ENCODE data around the gene SEC16A. TPM values are rescaled to one million over a fixed set of nuclear protein-coding genes. Genes with fewer than 3 reads are reported as not detected.

SEC16A gene
- total RNA-seq, 2 donors from 2014 or later: 59.0 to 72.8 TPM

DNA sequence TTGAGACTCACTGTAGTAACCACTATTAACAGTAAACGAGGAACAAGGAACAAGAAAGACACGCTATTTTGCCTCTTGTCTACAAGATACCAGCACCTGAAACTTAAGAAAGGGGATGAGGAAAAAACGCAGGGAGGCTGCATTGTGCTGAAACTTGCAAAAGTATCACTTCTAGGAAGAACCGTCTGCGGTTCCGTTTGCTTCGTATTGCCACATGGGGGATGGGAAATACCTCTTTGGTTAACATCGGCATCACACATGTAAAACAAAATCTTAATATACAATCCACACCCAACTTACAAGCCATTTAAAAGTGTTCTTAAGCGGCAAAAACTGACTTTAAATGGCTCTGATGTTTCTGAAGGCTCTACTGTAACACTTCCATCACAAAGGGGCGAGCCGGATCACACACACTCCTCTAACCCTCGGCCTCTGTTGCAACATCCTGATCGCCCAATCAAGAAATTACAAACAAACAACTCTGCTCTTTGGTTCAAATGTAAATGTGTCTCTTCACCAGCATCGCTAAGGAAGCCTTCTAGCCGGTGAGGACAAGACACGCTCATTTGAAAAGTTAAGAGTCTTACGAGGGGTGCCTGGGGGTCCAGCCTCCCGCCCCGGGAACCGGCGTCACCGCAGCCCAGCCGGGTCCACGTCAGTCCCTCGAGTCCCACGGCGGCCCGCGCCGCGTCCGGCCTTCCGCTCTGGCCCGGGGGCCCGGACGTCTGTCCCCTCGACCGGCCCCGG lies 621 bp downstream of the SEC16A start:
- no peak for DNase-seq (ENCODE audit: low spot score)
- no peak for ATAC-seq (ENCODE audit: insufficient number of reproducible peaks, low FRiP score, low read depth)
- TF ChIP-seq, protein P1, sequence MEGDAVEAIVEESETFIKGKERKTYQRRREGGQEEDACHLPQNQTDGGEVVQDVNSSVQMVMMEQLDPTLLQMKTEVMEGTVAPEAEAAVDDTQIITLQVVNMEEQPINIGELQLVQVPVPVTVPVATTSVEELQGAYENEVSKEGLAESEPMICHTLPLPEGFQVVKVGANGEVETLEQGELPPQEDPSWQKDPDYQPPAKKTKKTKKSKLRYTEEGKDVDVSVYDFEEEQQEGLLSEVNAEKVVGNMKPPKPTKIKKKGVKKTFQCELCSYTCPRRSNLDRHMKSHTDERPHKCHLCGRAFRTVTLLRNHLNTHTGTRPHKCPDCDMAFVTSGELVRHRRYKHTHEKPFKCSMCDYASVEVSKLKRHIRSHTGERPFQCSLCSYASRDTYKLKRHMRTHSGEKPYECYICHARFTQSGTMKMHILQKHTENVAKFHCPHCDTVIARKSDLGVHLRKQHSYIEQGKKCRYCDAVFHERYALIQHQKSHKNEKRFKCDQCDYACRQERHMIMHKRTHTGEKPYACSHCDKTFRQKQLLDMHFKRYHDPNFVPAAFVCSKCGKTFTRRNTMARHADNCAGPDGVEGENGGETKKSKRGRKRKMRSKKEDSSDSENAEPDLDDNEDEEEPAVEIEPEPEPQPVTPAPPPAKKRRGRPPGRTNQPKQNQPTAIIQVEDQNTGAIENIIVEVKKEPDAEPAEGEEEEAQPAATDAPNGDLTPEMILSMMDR (IDR thresholded peaks at IDR 0.05): no peak
- H3K9me3 ChIP-seq: no peaks in the 10 kb centered on the region
- peaks cover 3% of the 10 kb centered on the region for H3K36me3 ChIP-seq
- H3K27ac ChIP-seq: peak overlapping the region; percentile 98 to 100
- peaks cover 12 to 23% of the 10 kb centered on the region in 2 donors for H3K4me1 ChIP-seq (ENCODE audit: control insufficient read depth in 1 of 2, low read depth in 2 of 2)
- peak overlapping the region; percentile 100 for H3K4me3 ChIP-seq
- H3K27me3 ChIP-seq (replicated peaks; ENCODE audit: insufficient read depth): no peaks in the 10 kb centered on the region

- no peak for DNase-seq (ENCODE audit: low spot score)
- peaks cover 9% of the 10 kb centered on the region for H3K36me3 ChIP-seq
- no peak for ATAC-seq (ENCODE audit: insufficient number of reproducible peaks, low FRiP score, low read depth)
- peaks cover 12 to 23% of the 10 kb centered on the region in 2 donors for H3K4me1 ChIP-seq (ENCODE audit: control insufficient read depth in 1 of 2, low read depth in 2 of 2)
- TF ChIP-seq, protein P1 (IDR thresholded peaks at IDR 0.05): no peak
- H3K4me3 ChIP-seq: peak overlapping the region; percentile 100
- H3K27ac ChIP-seq: no peak overlapping the region
- H3K27me3 ChIP-seq (replicated peaks; ENCODE audit: insufficient read depth): no peaks in the 10 kb centered on the region
- no peaks in the 10 kb centered on the region for H3K9me3 ChIP-seq
These were observed 1.3 kb downstream of the SEC16A start for GRCh38 chr9:136481558-136481957.

DNA sequence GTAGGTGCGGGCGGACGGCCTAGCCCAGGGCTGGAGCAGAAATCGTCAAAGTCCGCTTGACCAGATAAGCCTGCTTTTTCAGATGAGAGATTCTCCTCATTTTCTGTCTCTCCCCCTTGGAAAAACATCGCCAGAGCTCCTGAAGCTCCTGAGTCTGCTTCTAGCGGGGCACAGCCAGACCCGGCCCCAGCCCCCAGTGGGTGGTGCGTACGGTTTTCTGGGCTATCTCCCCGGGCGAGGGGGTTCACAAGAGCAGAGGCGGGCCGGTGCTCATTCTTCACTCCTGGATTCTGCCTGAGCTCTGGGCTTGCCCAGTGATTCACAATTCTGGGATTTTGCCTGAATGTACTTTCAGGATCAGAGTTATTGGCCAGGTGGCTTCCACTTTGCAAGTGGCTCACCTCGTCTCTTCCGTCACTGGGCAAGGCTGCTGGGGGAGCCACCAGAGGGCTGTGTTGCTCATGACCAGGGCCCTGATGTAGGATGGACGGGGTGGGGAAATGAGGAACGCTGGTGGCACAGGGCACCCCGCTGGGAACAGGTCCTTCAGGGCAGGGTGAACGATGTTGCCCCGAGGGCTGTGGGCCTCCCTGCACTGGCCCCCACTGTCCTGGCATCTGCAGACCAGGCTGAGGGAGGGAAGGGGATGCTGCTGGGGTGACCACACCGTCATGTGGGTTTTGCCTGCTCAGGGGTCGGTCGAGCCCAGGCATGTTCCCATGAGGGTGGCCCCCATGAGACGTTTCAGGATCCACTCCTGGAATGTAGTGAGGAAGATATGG lies 6.3 kb downstream of the SEC16A start:
- Histone ChIP-seq H3K4me1 (ENCODE audit: control insufficient read depth in 1 of 2, low read depth in 2 of 2) (peaks cover 3 to 5% of the 10 kb centered on the region in 2 donors), H3K9me3 (no peaks in the 10 kb centered on the region), H3K27ac (no peak overlapping the region), H3K27me3 (replicated peaks; ENCODE audit: insufficient read depth) (no peaks in the 10 kb centered on the region), H3K4me3 (no peak overlapping the region), H3K36me3 (peaks cover 52% of the 10 kb centered on the region)
- TF ChIP-seq, protein P1 (IDR thresholded peaks at IDR 0.05): no peak
- no peak for ATAC-seq (ENCODE audit: insufficient number of reproducible peaks, low FRiP score, low read depth)
- no peak for DNase-seq (ENCODE audit: low spot score)

- Histone ChIP-seq H3K4me3 (no peak overlapping the region), H3K9me3 (no peaks in the 10 kb centered on the region), H3K27me3 (replicated peaks; ENCODE audit: insufficient read depth) (no peaks in the 10 kb centered on the region), H3K27ac (no peak overlapping the region), H3K36me3 (peaks cover 65% of the 10 kb centered on the region), H3K4me1 (ENCODE audit: control insufficient read depth in 1 of 2, low read depth in 2 of 2) (no peaks in the 10 kb centered on the region)
- no peak for DNase-seq (ENCODE audit: low spot score)
- no peak for ATAC-seq (ENCODE audit: insufficient number of reproducible peaks, low FRiP score, low read depth)
- TF ChIP-seq, protein P1 (IDR thresholded peaks at IDR 0.05): no peak
These were observed 7.6 kb downstream of the SEC16A start for GRCh38 chr9:136474974-136475865.

Data from thoracic aorta (tissue), 2 donors.